HepG2 (cell line): ENCODE results near the gene RNF222. TPM values are rescaled to one million over a fixed set of nuclear protein-coding genes. Genes with fewer than 3 reads are reported as not detected.

Experiments used
- ATAC-seq: fragments of 200-7000 bp; cut with Tn5 transposase; 3 replicates; pipeline ENCODE4 v1.9.1; 2020; ENCODE audit warnings: mild to moderate bottlenecking, moderate library complexity
- BruUV-seq: library from RNA; stranded (reverse); fragments of 400-500 nt; replicated peaks from 2 replicates; lab custom pipeline; 2021; lab: Mats Ljungman, UMichigan
- CTCF ChIA-PET: fragments of 300-600 bp; formaldehyde crosslinking; extraction: SDS; loops from one replicate; lab custom pipeline; 2021; ENCODE audit warnings: low total read pairs, inconsistent platforms, low intra/inter-chr PET ratio; lab: Yijun Ruan, JAX
- POLR2A ChIA-PET: fragments of 350-600 bp; sonication (Branson Sonifier 250); formaldehyde crosslinking; loops from one replicate; lab custom pipeline; 2020; ENCODE audit warnings: antibody characterized with exemption, inconsistent platforms; lab: Yijun Ruan, JAX
- DNase-seq: peaks from one replicate; pipeline ENCODE4 v3.0.0-alpha.2; 2015; ENCODE audit warnings: low spot score
- FAIRE-seq: peaks from 3 replicates; lab custom pipeline; 2011; peaks lifted over from hg19 to GRCh38; lab: Jason Lieb, UNC
- H2AFZ ChIP-seq: one replicate; pipeline ENCODE4 v1.6.1; 2011; ENCODE audit warnings: low read length, inconsistent platforms
- H3K27ac ChIP-seq: fragments of 300-600 bp; 3 replicates; pipeline ENCODE4 v1.8.0; 2011; ENCODE audit warnings: mixed run types, mild to moderate bottlenecking, mixed read lengths, low read length, inconsistent platforms; ENCODE audit not compliant: insufficient read depth; ENCODE audit errors: extremely low read length
- H3K27me3 ChIP-seq, 2 experiments: fragments of 200-600 bp in 1 of 2; 2 replicates in 1 of 2; 3 replicates in 1 of 2; pipeline versions ENCODE4 v1.6.0 to v1.8.0; 2011; ENCODE audit warnings: low read length in 2 of 2, mild to moderate bottlenecking in 2 of 2, moderate library complexity in 2 of 2, inconsistent platforms in 1 of 2; ENCODE audit not compliant: insufficient read depth in 2 of 2, control insufficient read depth in 1 of 2
- H3K36me3 ChIP-seq, 2 experiments: fragments of 200-600 bp in 1 of 2; replicated peaks in 1 of 2; 2 replicates in 1 of 2; 3 replicates in 1 of 2; pipeline versions ENCODE4 v1.5.1 to v1.8.0; 2011; ENCODE audit warnings: low read length in 2 of 2, inconsistent platforms in 1 of 2; ENCODE audit not compliant: insufficient read depth in 2 of 2, control insufficient read depth in 1 of 2
- H3K4me1 ChIP-seq: 2 replicates; pipeline ENCODE4 v1.5.1; 2012; ENCODE audit warnings: low read length, inconsistent platforms; ENCODE audit not compliant: insufficient read depth
- H3K4me2 ChIP-seq: 2 replicates; pipeline ENCODE4 v1.6.0; 2011; ENCODE audit warnings: low read depth, low read length, inconsistent platforms
- H3K4me3 ChIP-seq, 3 experiments: fragments of 200-600 bp in 1 of 3; sonication (generic), shearing (Covaris generic) in 1 of 3; replicated peaks in 1 of 3; 2 replicates each; pipeline ENCODE4 v1.5.1; 2011 to 2016; ENCODE audit warnings: low read length in 3 of 3, inconsistent platforms in 2 of 3, low read depth in 2 of 3, mild to moderate bottlenecking in 2 of 3, control low read depth in 1 of 3, mixed read lengths in 1 of 3; ENCODE audit not compliant: insufficient read depth in 1 of 3
- H3K79me2 ChIP-seq: one replicate; pipeline ENCODE4 v1.6.1; 2011; ENCODE audit warnings: low read length, inconsistent platforms; ENCODE audit not compliant: insufficient read depth
- H3K9ac ChIP-seq: 2 replicates; pipeline ENCODE4 v1.6.0; 2011; ENCODE audit warnings: mild to moderate bottlenecking, low read depth, low read length, inconsistent platforms; ENCODE audit not compliant: insufficient read depth
- H3K9me3 ChIP-seq: 2 replicates; pipeline ENCODE4 v1.5.1; 2012; ENCODE audit warnings: mild to moderate bottlenecking, low read length
- H4K20me1 ChIP-seq: 2 replicates; pipeline ENCODE4 v1.6.0; 2011; ENCODE audit warnings: inconsistent platforms, mild to moderate bottlenecking, low read length, moderate library complexity; ENCODE audit not compliant: insufficient read depth
- BCLAF1 ChIP-seq: fragments of 450-650 bp; IDR thresholded peaks from 2 replicates; pipeline ENCODE4 v1.6.1; 2017; ENCODE audit warnings: mild to moderate bottlenecking
- CREM ChIP-seq, 2 experiments: sonication (generic) in 1 of 2; formaldehyde crosslinking in 1 of 2; IDR thresholded peaks; 2 replicates each; pipeline versions ENCODE4 v1.4.0 to v1.6.1; 2016 to 2020; ENCODE audit warnings: antibody characterized with exemption in 1 of 2, mild to moderate bottlenecking in 1 of 2, missing genetic modification reagents in 1 of 2
- EZH2 ChIP-seq: conservative IDR thresholded peaks from 2 replicates; pipeline ENCODE4 v1.6.1; 2012; ENCODE audit warnings: mild to moderate bottlenecking, low read depth, low read length, moderate library complexity
- HNF1B ChIP-seq: sonication (generic); formaldehyde crosslinking; IDR thresholded peaks from 2 replicates; pipeline ENCODE4 v1.5.1; 2020; ENCODE audit warnings: mild to moderate bottlenecking, moderate library complexity, missing genetic modification reagents
- ISL2 ChIP-seq: sonication (generic); formaldehyde crosslinking; IDR thresholded peaks from 2 replicates; pipeline ENCODE4 v1.5.0; 2020; ENCODE audit warnings: missing genetic modification reagents
- JUN ChIP-seq: sonication (generic); formaldehyde crosslinking; IDR thresholded peaks from 2 replicates; pipeline ENCODE4 v1.4.0; 2020; ENCODE audit warnings: mild to moderate bottlenecking, missing genetic modification reagents
- KLF9 ChIP-seq: IDR thresholded peaks from 2 replicates; pipeline ENCODE4 v1.6.1; 2016; ENCODE audit warnings: low read depth
- MEF2D ChIP-seq: sonication (generic); formaldehyde crosslinking; IDR thresholded peaks from 2 replicates; pipeline ENCODE4 v1.5.1; 2020; ENCODE audit warnings: mild to moderate bottlenecking, missing genetic modification reagents
- PHF20 ChIP-seq: sonication (generic); formaldehyde crosslinking; IDR thresholded peaks from 2 replicates; pipeline ENCODE4 v1.5.0; 2020; ENCODE audit warnings: mild to moderate bottlenecking, missing genetic modification reagents
- RBFOX2 ChIP-seq: fragments of 200-400 bp; formaldehyde crosslinking; IDR thresholded peaks from 2 replicates; pipeline ENCODE4 v1.6.1; 2017; ENCODE audit warnings: low read depth, mild to moderate bottlenecking, low read length
- SCMH1 ChIP-seq: sonication (generic); formaldehyde crosslinking; IDR thresholded peaks from 2 replicates; pipeline ENCODE4 v1.9.0; 2021; ENCODE audit warnings: missing genetic modification reagents, mild to moderate bottlenecking, borderline replicate concordance
- SP1 ChIP-seq, 2 experiments: fragments of 450-650 bp in 1 of 2; sonication (generic) in 1 of 2; formaldehyde crosslinking in 1 of 2; IDR thresholded peaks; 2 replicates each; pipeline versions ENCODE4 v1.4.0 to v1.6.1; 2016 to 2020; ENCODE audit warnings: missing genetic modification reagents in 1 of 2
- SP2 ChIP-seq: sonication (generic); formaldehyde crosslinking; IDR thresholded peaks from 2 replicates; pipeline ENCODE4 v1.5.1; 2020; ENCODE audit warnings: mild to moderate bottlenecking, missing genetic modification reagents
- TAF1 ChIP-seq: sonication (generic); formaldehyde crosslinking; IDR thresholded peaks from 2 replicates; pipeline ENCODE4 v1.4.0; 2020; ENCODE audit warnings: missing genetic modification reagents
- ZNF513 ChIP-seq: sonication (generic); formaldehyde crosslinking; conservative IDR thresholded peaks from 2 replicates; pipeline ENCODE4 v1.5.0; 2020; ENCODE audit warnings: missing genetic modification reagents
- ZNF598 ChIP-seq: sonication (generic); formaldehyde crosslinking; IDR thresholded peaks from 2 replicates; pipeline ENCODE4 v1.5.1; 2020; ENCODE audit warnings: mild to moderate bottlenecking, missing genetic modification reagents, borderline replicate concordance
- ZNF678 ChIP-seq: sonication (generic); formaldehyde crosslinking; IDR thresholded peaks from 2 replicates; pipeline ENCODE4 v1.4.0; 2020; ENCODE audit warnings: mild to moderate bottlenecking, missing genetic modification reagents
- WGBS: methylation state at CpG from one replicate; pipeline ENCODE4 v1.1.6; 2017; ENCODE audit warnings: low lambda C conversion rate; 5-methylcytosine and 5-hydroxymethylcytosine counted together
- in situ Hi-C: cut with HindIII; loops from 2 replicates; pipeline ENCODE4 v1.10.0; 2017; ENCODE audit warnings: low pct_unique_long_range_greater_than_20kb; ENCODE audit not compliant: extremely low pct_ligation_motif_present
- intact Hi-C: fragments of 100-400 bp; cut with micrococcal nuclease; formaldehyde crosslinking; loops from one replicate; pipeline ENCODE4 v1.10.0; 2022; ENCODE audit not compliant: unreplicated experiment
- polyA plus RNA-seq, 8 experiments: library from polyadenylated mRNA; depleted of rRNA in 3 of 8; stranded (reverse) in 7 of 8; unstranded in 1 of 8; fragments of >200 nt; fragmentation: Illumina TruSeq in 4 of 8; extraction: Trizol in 4 of 8; gene quantifications; 2 replicates each; pipeline versions ENCODE4 v1.2.1 to v1.2.3, GENCODE V29; 2011 to 2016; ENCODE audit warnings: low read depth in 4 of 8, missing spikeins in 1 of 8, mixed read lengths in 1 of 8; ENCODE audit not compliant: insufficient read depth in 1 of 8
- total RNA-seq, 5 experiments: library from RNA; depleted of rRNA; stranded (reverse); fragments of >200 nt; fragmentation: Illumina TruSeq; extraction: Trizol; gene quantifications; 2 replicates each; pipeline ENCODE4 v1.2.3, GENCODE V29; 2016; ENCODE audit warnings: low read depth in 1 of 5

Gene RNF222
- total and polyA plus RNA-seq, 2 of the 13 experiments (the other 11 are each of a cell fraction or from before 2014, with no cell fraction given) = not detected

GRCh38 chr17:8383143-8383822 lies 14.3 kb downstream of the RNF222 start, which contains the start of gene RPL26 (continued):
- TF ChIP-seq JUN (no peak), EZH2 (no peak), SP1 (IDR thresholded peaks at IDR 0.05) (no peak), SP1 (CRISPR knock-in tag; IDR thresholded peaks at IDR 0.05) (peak; percentile 67)
- TF ChIP-seq, all 625 proteins: peak for 259

- H3K27me3 ChIP-seq = no peaks in the 10 kb centered on the region; a peak in 1 of 5 replicates
- no peak overlapping the region for H2AFZ ChIP-seq
- no peak for FAIRE-seq
- no peaks in the 10 kb centered on the region for H3K9me3 ChIP-seq
- in situ Hi-C loops (no loop called here), intact Hi-C loops (loop anchor here (2.0 to 10.0 kb wide), 2 partner anchors 52 to 362 kb away; partner anchors contain the start of genes CCDC42 and NDEL1)
- H3K27ac ChIP-seq = peak overlapping the region; percentile 64
- DNase-seq = no peak
- H3K4me2 ChIP-seq = peak overlapping the region; percentile 87
- peaks cover 33% of the 10 kb centered on the region for H4K20me1 ChIP-seq
- CTCF ChIA-PET = interaction anchor here (1.1 to 2.0 kb wide), 3 partner anchors 68 to 363 kb away, joined by 3 to 7 read pairs (median 3); no protein-coding TSS in a partner anchor
- peaks cover 31% of the 10 kb centered on the region for H3K79me2 ChIP-seq
- under 1% methylated on average over 15 of the region's 15 CpGs for WGBS
- H3K36me3 ChIP-seq = peaks cover 9 to 35% of the 10 kb centered on the region in 2 experiments; a peak in 4 of 5 replicates
- BruUV-seq = no TSS peak
- peak overlapping the region; percentile 95 for H3K9ac ChIP-seq
- POLR2A ChIA-PET = interaction anchor here (0.6 to 1.8 kb wide), 6 partner anchors 9 to 450 kb away, joined by 3 to 5 read pairs (median 4); partner anchors contain the start of gene MYH10
- peak overlapping the region; percentile 81 to 90 (median 82) for H3K4me3 ChIP-seq
- peaks cover 58% of the 10 kb centered on the region for H3K4me1 ChIP-seq
- ATAC-seq = no peak
- TF ChIP-seq PHF20 (CRISPR knock-in tag) (no peak), SP2 (peak; percentile 50; the same call in 1 of the 2 replicates), CREM (IDR thresholded peaks at IDR 0.05) (no peak), CREM (CRISPR knock-in tag; IDR thresholded peaks at IDR 0.05) (no peak), TAF1 (peak; percentile 96; the same call in 1 of the 2 replicates), SCMH1 (no peak), BCLAF1 (no peak), ZNF678 (0 out of 2 replicates have a peak, but pooled peaks have one; percentile 36), KLF9 (CRISPR knock-in tag) (no peak), ZNF598 (no peak), HNF1B (CRISPR knock-in tag) (no peak), ISL2 (CRISPR knock-in tag) (no peak; the same call in 1 of the 2 replicates), ZNF513 (CRISPR knock-in tag) (no peak), MEF2D (CRISPR knock-in tag) (0 out of 2 replicates have a peak, but pooled peaks have one; percentile 24), RBFOX2 (no peak)
These were observed 14.8 kb downstream of the RNF222 start for GRCh38 chr17:8382880-8383142.
